ENCODE measurements around the gene LSM10. TPM values are rescaled to one million over a fixed set of nuclear protein-coding genes. Genes with fewer than 3 reads are reported as not detected.
A peak's percentile ranks its signal among the peaks of the same experiment; 100 is the strongest.

LSM10 gene
- total RNA-seq, 2 experiments from 2014 or later, result 33.5 to 36.5 TPM

- peaks cover 9% of the 10 kb centered on the region for H3K4me1 Mint-ChIP-seq (ENCODE audit: low read depth)
- H3K4me3 Mint-ChIP-seq, result no peak overlapping the region
- no peak for DNase-seq
- H3K27ac Mint-ChIP-seq, result no peak overlapping the region
- no peaks in the 10 kb centered on the region for H3K36me3 Mint-ChIP-seq (ENCODE audit: low read depth)
- CTCF ChIA-PET, result no interaction called here
- no peaks in the 10 kb centered on the region for H3K27me3 Mint-ChIP-seq (ENCODE audit: low read depth)
- H3K9me3 Mint-ChIP-seq, result no peaks in the 10 kb centered on the region
- intact Hi-C loops (cut with micrococcal nuclease), result no loop called here
Measured at GRCh38 chr1:36425791-36426190, 28.1 kb upstream of the LSM10 start.

GRCh38 chr1:36421649-36422048 is 23.9 kb upstream of the LSM10 start:
- no peak for DNase-seq
- no peak overlapping the region for H3K4me3 Mint-ChIP-seq
- H3K4me1 Mint-ChIP-seq (ENCODE audit: low read depth), result peaks cover 20% of the 10 kb centered on the region
- no peaks in the 10 kb centered on the region for H3K9me3 Mint-ChIP-seq
- H3K27ac Mint-ChIP-seq, result peak overlapping the region; percentile 93
- CTCF ChIA-PET, result interaction anchor here (0.6 to 4.4 kb wide), 15 partner anchors 9 to 322 kb away, joined by 3 to 47 read pairs (median 4); partner anchors contain the start of gene LSM10
- intact Hi-C loops (cut with micrococcal nuclease), result loop anchor here (2.0 kb wide), 1 partner anchor 137 kb away; no protein-coding TSS in a partner anchor
- no peaks in the 10 kb centered on the region for H3K27me3 Mint-ChIP-seq (ENCODE audit: low read depth)
- no peaks in the 10 kb centered on the region for H3K36me3 Mint-ChIP-seq (ENCODE audit: low read depth)

GRCh38 chr1:36420836-36421317 is 23.2 kb upstream of the LSM10 start:
- peak overlapping the region; percentile 45 for H3K4me3 Mint-ChIP-seq
- intact Hi-C loops (cut with micrococcal nuclease), result loop anchor here (1.0 to 2.0 kb wide), 7 partner anchors 24 to 322 kb away; partner anchors contain the start of genes LSM10 and TRAPPC3
- peak; percentile 97 for DNase-seq

GRCh38 chr1:36420409-36420808 is 22.7 kb upstream of the LSM10 start:
- peaks cover 17% of the 10 kb centered on the region for H3K4me1 Mint-ChIP-seq (ENCODE audit: low read depth)

More at GRCh38 chr1:36420836-36421317, 23.2 kb upstream of the LSM10 start:
- H3K27ac Mint-ChIP-seq, result peak overlapping the region; percentile 93
- no peaks in the 10 kb centered on the region for H3K36me3 Mint-ChIP-seq (ENCODE audit: low read depth)
- CTCF ChIA-PET, result interaction anchor here (0.8 to 4.4 kb wide), 7 partner anchors 22 to 79 kb away, joined by 3 to 47 read pairs (median 6); no protein-coding TSS in a partner anchor
- peaks cover 20% of the 10 kb centered on the region for H3K4me1 Mint-ChIP-seq (ENCODE audit: low read depth)
- no peaks in the 10 kb centered on the region for H3K9me3 Mint-ChIP-seq
- H3K27me3 Mint-ChIP-seq (ENCODE audit: low read depth), result no peaks in the 10 kb centered on the region

DNA sequence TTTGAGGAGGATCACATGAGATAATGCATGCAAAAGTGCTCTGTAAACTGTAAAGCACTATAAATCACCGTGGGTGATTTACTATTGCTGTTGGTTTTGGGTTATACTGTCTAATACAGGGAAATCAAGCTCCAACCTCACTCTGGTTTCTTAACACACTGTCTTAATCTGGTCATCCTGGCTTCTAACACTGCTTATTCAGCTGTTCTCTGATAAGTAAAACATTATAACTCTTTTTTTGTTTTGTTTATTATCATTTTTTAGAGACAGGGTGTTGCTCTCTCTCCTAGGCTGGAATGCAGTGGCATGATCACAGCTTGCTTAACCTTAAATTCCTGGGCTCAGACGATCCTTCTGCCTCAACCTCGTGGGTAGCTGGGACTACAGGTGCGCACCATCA is 21.9 kb upstream of the LSM10 start:
- Mint-ChIP-seq H3K9me3 (no peaks in the 10 kb centered on the region), H3K27me3 (ENCODE audit: low read depth) (no peaks in the 10 kb centered on the region), H3K4me1 (ENCODE audit: low read depth) (peaks cover 17% of the 10 kb centered on the region), H3K27ac (no peak overlapping the region), H3K36me3 (ENCODE audit: low read depth) (no peaks in the 10 kb centered on the region), H3K4me3 (no peak overlapping the region)
- DNase-seq, result no peak
- CTCF ChIA-PET, result interaction anchor here (0.6 to 3.3 kb wide), 14 partner anchors 11 to 269 kb away, joined by 3 to 33 read pairs (median 5); partner anchors contain the start of gene THRAP3
- intact Hi-C loops (cut with micrococcal nuclease), result no loop called here

More at GRCh38 chr1:36420409-36420808, 22.7 kb upstream of the LSM10 start:
- peak overlapping the region; percentile 93 for H3K27ac Mint-ChIP-seq
- no peaks in the 10 kb centered on the region for H3K9me3 Mint-ChIP-seq
- peak overlapping the region; percentile 45 for H3K4me3 Mint-ChIP-seq
- no peak for DNase-seq
- H3K36me3 Mint-ChIP-seq (ENCODE audit: low read depth), result no peaks in the 10 kb centered on the region
- intact Hi-C loops (cut with micrococcal nuclease), result loop anchor here (1.0 to 2.0 kb wide), 7 partner anchors 23 to 321 kb away; partner anchors contain the start of genes LSM10 and TRAPPC3
- CTCF ChIA-PET, result interaction anchor here (0.6 to 3.3 kb wide), 13 partner anchors 12 to 232 kb away, joined by 3 to 33 read pairs (median 5); partner anchors contain the start of gene THRAP3
- no peaks in the 10 kb centered on the region for H3K27me3 Mint-ChIP-seq (ENCODE audit: low read depth)

GRCh38 chr1:36419140-36419539 is 21.4 kb upstream of the LSM10 start:
- intact Hi-C loops (cut with micrococcal nuclease), result no loop called here

GRCh38 chr1:36417931-36418330 is 20.2 kb upstream of the LSM10 start:
- Mint-ChIP-seq H3K4me1 (ENCODE audit: low read depth) (peaks cover 17% of the 10 kb centered on the region), H3K4me3 (no peak overlapping the region), H3K36me3 (ENCODE audit: low read depth) (no peaks in the 10 kb centered on the region), H3K9me3 (no peaks in the 10 kb centered on the region), H3K27ac (no peak overlapping the region), H3K27me3 (ENCODE audit: low read depth) (no peaks in the 10 kb centered on the region)
- intact Hi-C loops (cut with micrococcal nuclease), result no loop called here
- no peak for DNase-seq
- CTCF ChIA-PET, result interaction anchor here (3.3 kb wide), 1 partner anchor 75 kb away, joined by 33 read pairs; no protein-coding TSS in a partner anchor

More at GRCh38 chr1:36419140-36419539, 21.4 kb upstream of the LSM10 start:
- no peak overlapping the region for H3K4me3 Mint-ChIP-seq
- no peaks in the 10 kb centered on the region for H3K9me3 Mint-ChIP-seq
- no peaks in the 10 kb centered on the region for H3K27me3 Mint-ChIP-seq (ENCODE audit: low read depth)
- no peak overlapping the region for H3K27ac Mint-ChIP-seq
- CTCF ChIA-PET, result interaction anchor here (0.6 to 3.3 kb wide), 12 partner anchors 11 to 301 kb away, joined by 3 to 33 read pairs (median 5); no protein-coding TSS in a partner anchor
- no peaks in the 10 kb centered on the region for H3K36me3 Mint-ChIP-seq (ENCODE audit: low read depth)
- no peak for DNase-seq
- H3K4me1 Mint-ChIP-seq (ENCODE audit: low read depth), result peaks cover 17% of the 10 kb centered on the region

DNA sequence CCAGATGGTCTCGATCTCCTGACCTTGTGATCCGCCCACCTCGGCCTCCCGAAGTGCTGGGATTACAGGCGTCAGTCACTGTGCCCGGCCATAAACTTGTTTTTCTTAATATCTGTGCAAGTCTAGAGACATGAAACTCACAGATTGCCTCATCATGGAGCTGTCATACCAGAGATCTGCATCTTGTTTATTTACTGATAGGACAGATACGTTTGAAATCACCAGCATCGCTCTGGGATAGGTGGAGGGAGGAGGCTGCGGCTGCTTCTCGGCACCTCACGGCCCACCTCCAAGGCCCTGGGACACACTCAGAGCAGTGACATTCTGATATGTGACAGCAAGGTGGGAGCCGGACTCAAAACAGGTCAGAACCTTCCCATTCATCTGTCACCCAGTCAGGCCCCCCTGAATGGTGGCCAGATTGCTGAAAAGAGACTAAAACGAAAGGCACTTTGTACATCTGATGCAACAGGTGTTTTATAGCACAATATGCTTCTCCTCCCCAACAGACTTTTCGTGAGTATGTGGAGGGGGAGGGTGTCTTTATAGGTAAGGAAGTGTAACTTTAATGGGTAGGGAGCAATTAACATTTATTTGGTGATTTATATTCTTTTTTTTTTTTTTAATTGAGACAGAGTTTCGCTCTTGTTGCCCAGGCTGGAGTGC is 18.1 kb upstream of the LSM10 start:
- no peak overlapping the region for H3K27ac Mint-ChIP-seq
- peaks cover 27% of the 10 kb centered on the region for H3K4me1 Mint-ChIP-seq (ENCODE audit: low read depth)
- DNase-seq, result no peak
- CTCF ChIA-PET, result interaction anchor here (0.7 to 1.6 kb wide), 2 partner anchors 48 to 73 kb away, joined by 3 to 4 read pairs; no protein-coding TSS in a partner anchor
- H3K27me3 Mint-ChIP-seq (ENCODE audit: low read depth), result no peaks in the 10 kb centered on the region
- no peak overlapping the region for H3K4me3 Mint-ChIP-seq
- H3K36me3 Mint-ChIP-seq (ENCODE audit: low read depth), result no peaks in the 10 kb centered on the region
- intact Hi-C loops (cut with micrococcal nuclease), result no loop called here
- no peaks in the 10 kb centered on the region for H3K9me3 Mint-ChIP-seq

DNA sequence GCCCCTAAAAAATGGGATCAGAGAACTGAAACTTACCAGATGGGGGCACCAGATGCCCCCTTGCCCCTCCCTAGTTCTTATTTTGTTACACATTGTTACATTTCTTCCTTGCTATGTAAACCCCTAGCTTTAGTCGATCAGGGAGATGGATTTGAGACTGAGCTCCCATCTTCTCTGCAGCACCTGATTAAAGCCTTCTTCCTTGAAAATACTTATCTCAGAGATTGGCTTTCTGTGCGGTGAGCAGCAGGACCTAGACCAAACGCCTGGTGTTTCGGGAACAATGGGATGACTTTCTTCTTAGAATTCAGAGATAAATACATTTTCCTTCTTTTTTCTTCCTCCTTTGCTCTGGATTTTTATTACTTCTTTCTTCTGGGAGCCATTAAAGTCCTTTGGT is 16.7 kb upstream of the LSM10 start:
- no peak for DNase-seq
- Mint-ChIP-seq H3K9me3 (no peaks in the 10 kb centered on the region), H3K27ac (no peak overlapping the region), H3K4me3 (no peak overlapping the region), H3K4me1 (ENCODE audit: low read depth) (peaks cover 19% of the 10 kb centered on the region), H3K36me3 (ENCODE audit: low read depth) (no peaks in the 10 kb centered on the region), H3K27me3 (ENCODE audit: low read depth) (no peaks in the 10 kb centered on the region)
- intact Hi-C loops (cut with micrococcal nuclease), result no loop called here
- CTCF ChIA-PET, result interaction anchor here (0.7 to 2.0 kb wide), 4 partner anchors 28 to 227 kb away, joined by 3 to 4 read pairs (median 4); no protein-coding TSS in a partner anchor

GRCh38 chr1:36411674-36412648 is 14.3 kb upstream of the LSM10 start:
- Mint-ChIP-seq H3K36me3 (ENCODE audit: low read depth) (no peaks in the 10 kb centered on the region), H3K4me3 (no peak overlapping the region), H3K9me3 (no peaks in the 10 kb centered on the region), H3K4me1 (ENCODE audit: low read depth) (peaks cover 16% of the 10 kb centered on the region), H3K27ac (peak overlapping the region; percentile 85), H3K27me3 (ENCODE audit: low read depth) (no peaks in the 10 kb centered on the region)
- peak; percentile 83 for DNase-seq
- CTCF ChIA-PET, result interaction anchor here (0.6 to 2.1 kb wide), 7 partner anchors 10 to 262 kb away, joined by 3 to 9 read pairs (median 5); partner anchors contain the start of gene TRAPPC3
- intact Hi-C loops (cut with micrococcal nuclease), result loop anchor here (1.0 to 2.0 kb wide), 2 partner anchors 26 to 263 kb away; partner anchors contain the start of gene TRAPPC3

- no peak overlapping the region for H3K4me3 Mint-ChIP-seq
- no peak overlapping the region for H3K27ac Mint-ChIP-seq
- no peaks in the 10 kb centered on the region for H3K27me3 Mint-ChIP-seq (ENCODE audit: low read depth)
- H3K36me3 Mint-ChIP-seq (ENCODE audit: low read depth), result no peaks in the 10 kb centered on the region
- intact Hi-C loops (cut with micrococcal nuclease), result no loop called here
- CTCF ChIA-PET, result interaction anchor here (1.0 to 1.9 kb wide), 3 partner anchors 11 to 65 kb away, joined by 3 to 5 read pairs (median 4); no protein-coding TSS in a partner anchor
- H3K4me1 Mint-ChIP-seq (ENCODE audit: low read depth), result peaks cover 16% of the 10 kb centered on the region
- DNase-seq, result no peak
- H3K9me3 Mint-ChIP-seq, result no peaks in the 10 kb centered on the region
Measured at GRCh38 chr1:36408479-36408878, 10.8 kb upstream of the LSM10 start.

Measured in activated naive CD4-positive, alpha-beta T cell treated with anti-CD3 and anti-CD28 coated beads for 36 hours (primary cell).